HCEC 1CT (cell line): Measurements from ENCODE around the gene REV3L.

Source experiments
- DNase-seq: peaks from one replicate; pipeline ENCODE4 v3.0.0-alpha.2; 2017

The REV3L gene

DNA sequence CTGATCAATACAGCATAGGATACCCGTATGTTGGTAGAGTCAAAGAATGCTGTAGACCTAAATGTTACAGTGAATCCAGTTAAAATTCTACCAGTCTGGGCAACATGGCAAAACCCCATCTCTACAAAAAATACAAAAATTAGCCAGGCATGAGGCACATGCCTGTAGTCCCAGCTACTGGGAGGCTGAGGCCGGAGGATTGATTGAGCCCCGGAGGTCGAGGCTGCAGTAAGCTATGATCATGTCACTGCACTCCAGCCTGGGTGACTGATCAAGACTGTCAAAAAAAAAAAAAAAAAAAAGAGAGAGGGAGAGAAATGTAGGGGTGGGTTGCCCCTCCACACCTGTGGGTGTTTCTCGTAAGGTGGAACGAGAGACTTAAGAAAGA is 228.2 kb downstream of the REV3L start:
- no peak for DNase-seq

GRCh38 chr6:111254004-111254778 is 228.8 kb downstream of the REV3L start:
- DNase-seq, result no peak

- no peak for DNase-seq
These were observed 230.3 kb downstream of the REV3L start for GRCh38 chr6:111252726-111253125.

GRCh38 chr6:111250791-111251354 is 232.1 kb downstream of the REV3L start:
- no peak for DNase-seq
